ENCODE data around the gene RNF34. TPM values are rescaled to one million over a fixed set of nuclear protein-coding genes. Genes with fewer than 3 reads are reported as not detected.

RNF34 gene
- total and polyA plus RNA-seq, 2 donors (not counting 3 experiments of a cell fraction or from before 2014, with no cell fraction given), result 37.6 to 51.1 TPM

DNA sequence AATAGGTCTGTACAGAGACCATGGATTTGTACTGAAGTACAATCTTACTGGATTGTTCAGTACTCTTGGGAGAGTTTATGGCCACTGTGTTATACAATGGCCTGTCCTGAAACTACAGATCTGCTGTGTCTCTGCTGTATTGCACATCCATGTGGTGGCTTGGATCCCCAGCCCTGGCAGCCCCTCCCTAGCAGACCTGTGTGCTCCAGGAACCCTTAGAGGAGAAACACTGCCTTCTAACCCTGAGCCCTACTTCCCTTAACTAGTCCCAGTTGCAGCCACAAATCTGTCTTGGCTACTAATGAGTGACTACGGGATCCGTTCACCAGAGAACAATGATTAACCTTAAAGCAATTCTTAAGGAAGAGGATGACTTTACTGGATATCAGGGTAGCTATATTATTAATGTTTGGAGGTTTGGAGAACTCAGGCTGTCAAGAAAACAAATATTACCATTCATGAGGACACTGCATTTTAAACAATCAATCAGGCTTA lies 27.7 kb downstream of the RNF34 start:
- Histone ChIP-seq H3K9ac (replicated peaks; ENCODE audit: extremely low read depth, insufficient read depth, low read length) (no peak overlapping the region), H3K27me3 (ENCODE audit: control insufficient read depth in 2 of 2, insufficient read depth in 2 of 2, low read length in 2 of 2) (no peaks in the 10 kb centered on the region), H4K20me1 (replicated peaks; ENCODE audit: control insufficient read depth, extremely low read depth, insufficient read depth, low read length) (no peaks in the 10 kb centered on the region), H3K4me2 (ENCODE audit: insufficient read depth, low read length) (no peak overlapping the region), H3K27ac (ENCODE audit: insufficient read depth, low read depth, low read length) (no peak overlapping the region), H3K9me1 (replicated peaks; ENCODE audit: control insufficient read depth, extremely low read depth, insufficient read depth, low read length) (no peaks in the 10 kb centered on the region), H3K4me3 (replicated peaks in 1 of 3; ENCODE audit: insufficient read depth in 1 of 3, low read depth in 1 of 3, low read length in 3 of 3) (no peak overlapping the region), H2AFZ (ENCODE audit: low read depth, low read length) (no peak overlapping the region), H3K9me3 (replicated peaks; ENCODE audit: control insufficient read depth, insufficient read depth, low read length) (no peaks in the 10 kb centered on the region), H3K4me1 (ENCODE audit: control insufficient read depth, extremely low read depth, insufficient read depth, low read length) (no peaks in the 10 kb centered on the region), H3K79me2 (ENCODE audit: control insufficient read depth, insufficient read depth, low read length) (no peaks in the 10 kb centered on the region), H3K36me3 (ENCODE audit: control insufficient read depth in 2 of 2, extremely low read depth in 1 of 2, insufficient read depth in 2 of 2, low read length in 2 of 2) (peaks cover 31 to 36% of the 10 kb centered on the region in 2 experiments)
- TF ChIP-seq, protein P1, sequence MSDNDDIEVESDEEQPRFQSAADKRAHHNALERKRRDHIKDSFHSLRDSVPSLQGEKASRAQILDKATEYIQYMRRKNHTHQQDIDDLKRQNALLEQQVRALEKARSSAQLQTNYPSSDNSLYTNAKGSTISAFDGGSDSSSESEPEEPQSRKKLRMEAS (IDR thresholded peaks at IDR 0.05; ENCODE audit: insufficient read depth, insufficient read length), result no peak
- no peak for TF ChIP-seq EZH2 (IDR thresholded peaks at IDR 0.05; ENCODE audit: borderline replicate concordance, low read depth, low read length, severe bottlenecking)
- no peak for TF ChIP-seq GATA2 (IDR thresholded peaks at IDR 0.05; ENCODE audit: insufficient read depth, insufficient read length, low read depth, low read length)
- no peak for TF ChIP-seq FOS (IDR thresholded peaks at IDR 0.05; ENCODE audit: borderline replicate concordance, insufficient read depth, low read length)
- TF ChIP-seq POLR2AphosphoS5 (IDR thresholded peaks at IDR 0.05; ENCODE audit: insufficient read depth, low read depth, low read length), result no peak
- TF ChIP-seq, protein P2, sequence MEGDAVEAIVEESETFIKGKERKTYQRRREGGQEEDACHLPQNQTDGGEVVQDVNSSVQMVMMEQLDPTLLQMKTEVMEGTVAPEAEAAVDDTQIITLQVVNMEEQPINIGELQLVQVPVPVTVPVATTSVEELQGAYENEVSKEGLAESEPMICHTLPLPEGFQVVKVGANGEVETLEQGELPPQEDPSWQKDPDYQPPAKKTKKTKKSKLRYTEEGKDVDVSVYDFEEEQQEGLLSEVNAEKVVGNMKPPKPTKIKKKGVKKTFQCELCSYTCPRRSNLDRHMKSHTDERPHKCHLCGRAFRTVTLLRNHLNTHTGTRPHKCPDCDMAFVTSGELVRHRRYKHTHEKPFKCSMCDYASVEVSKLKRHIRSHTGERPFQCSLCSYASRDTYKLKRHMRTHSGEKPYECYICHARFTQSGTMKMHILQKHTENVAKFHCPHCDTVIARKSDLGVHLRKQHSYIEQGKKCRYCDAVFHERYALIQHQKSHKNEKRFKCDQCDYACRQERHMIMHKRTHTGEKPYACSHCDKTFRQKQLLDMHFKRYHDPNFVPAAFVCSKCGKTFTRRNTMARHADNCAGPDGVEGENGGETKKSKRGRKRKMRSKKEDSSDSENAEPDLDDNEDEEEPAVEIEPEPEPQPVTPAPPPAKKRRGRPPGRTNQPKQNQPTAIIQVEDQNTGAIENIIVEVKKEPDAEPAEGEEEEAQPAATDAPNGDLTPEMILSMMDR (IDR thresholded peaks at IDR 0.05; ENCODE audit: extremely low read depth in 1 of 2, insufficient read depth in 1 of 2, low read depth in 1 of 2, low read length in 2 of 2), result no peak
- TF ChIP-seq JUN (IDR thresholded peaks at IDR 0.05; ENCODE audit: borderline replicate concordance, insufficient read depth, insufficient read length, low read depth), result no peak
- TF ChIP-seq MYC (IDR thresholded peaks at IDR 0.05; ENCODE audit: low read depth, low read length), result no peak
- TF ChIP-seq POLR2A (IDR thresholded peaks at IDR 0.05; ENCODE audit: low read depth, low read length), result no peak
- DNase-seq (ENCODE audit: low read depth, low spot score) (no peak), FAIRE-seq (no peak)
- dilution Hi-C loops (cut with MboI; ENCODE audit: extremely low pct_ligation_motif_present, low sequenced_read_pairs) (no loop called here), intact Hi-C loops (cut with micrococcal nuclease) (no loop called here)
- BruUV-seq (replicated peaks), result no TSS peak
- CTCF ChIA-PET, result interaction anchor here (0.9 kb wide), 1 partner anchor 26 kb away, joined by 3 read pairs; no protein-coding TSS in a partner anchor
- POLR2A ChIA-PET, result no interaction called here

Data from endothelial cell of umbilical vein (primary cell).